Stimulated activated effector memory CD8-positive, alpha-beta T cell treated with anti-CD3 and anti-CD28 coated beads, Interleukin-12 subunit alpha, Interleukin-12 subunit beta, amount 100 ng/mL, for 72 hours (primary cell): ENCODE data around the gene FADS3.

ENCODE experiments used
- ATAC-seq: fragments of 150-1000 bp; cut with Tn5 transposase; 2 replicates; pipeline ENCODE4 v1.10.0; 2021
- DNase-seq, 2 donors: peaks; one replicate each; pipeline ENCODE4 v3.0.0; 2021 to 2022; ENCODE audit warnings: low spot score in 2 of 2
- H3K27ac Mint-ChIP-seq: one replicate; pipeline ENCODE4 v1.8.0; 2022; ENCODE audit warnings: mild to moderate bottlenecking, mixed read lengths
- H3K36me3 Mint-ChIP-seq: one replicate; pipeline ENCODE4 v1.8.0; 2022; ENCODE audit warnings: mild to moderate bottlenecking, mixed read lengths
- H3K4me1 Mint-ChIP-seq: one replicate; pipeline ENCODE4 v1.8.0; 2022; ENCODE audit warnings: mixed read lengths
- H3K4me3 Mint-ChIP-seq: one replicate; pipeline ENCODE4 v1.8.0; 2022; ENCODE audit warnings: mild to moderate bottlenecking, mixed read lengths
- H3K9me3 Mint-ChIP-seq: one replicate; pipeline ENCODE4 v1.8.0; 2022; ENCODE audit warnings: mixed read lengths

FADS3 gene

GRCh38 chr11:61918251-61918937, 27.0 kb upstream of the FADS3 start:
- Mint-ChIP-seq H3K4me1 (peaks cover 12% of the 10 kb centered on the region), H3K36me3 (no peaks in the 10 kb centered on the region), H3K4me3 (peak overlapping the region; percentile 69), H3K27ac (no peak overlapping the region), H3K9me3 (no peaks in the 10 kb centered on the region)
- DNase-seq = no peak
- no peak for ATAC-seq

DNA sequence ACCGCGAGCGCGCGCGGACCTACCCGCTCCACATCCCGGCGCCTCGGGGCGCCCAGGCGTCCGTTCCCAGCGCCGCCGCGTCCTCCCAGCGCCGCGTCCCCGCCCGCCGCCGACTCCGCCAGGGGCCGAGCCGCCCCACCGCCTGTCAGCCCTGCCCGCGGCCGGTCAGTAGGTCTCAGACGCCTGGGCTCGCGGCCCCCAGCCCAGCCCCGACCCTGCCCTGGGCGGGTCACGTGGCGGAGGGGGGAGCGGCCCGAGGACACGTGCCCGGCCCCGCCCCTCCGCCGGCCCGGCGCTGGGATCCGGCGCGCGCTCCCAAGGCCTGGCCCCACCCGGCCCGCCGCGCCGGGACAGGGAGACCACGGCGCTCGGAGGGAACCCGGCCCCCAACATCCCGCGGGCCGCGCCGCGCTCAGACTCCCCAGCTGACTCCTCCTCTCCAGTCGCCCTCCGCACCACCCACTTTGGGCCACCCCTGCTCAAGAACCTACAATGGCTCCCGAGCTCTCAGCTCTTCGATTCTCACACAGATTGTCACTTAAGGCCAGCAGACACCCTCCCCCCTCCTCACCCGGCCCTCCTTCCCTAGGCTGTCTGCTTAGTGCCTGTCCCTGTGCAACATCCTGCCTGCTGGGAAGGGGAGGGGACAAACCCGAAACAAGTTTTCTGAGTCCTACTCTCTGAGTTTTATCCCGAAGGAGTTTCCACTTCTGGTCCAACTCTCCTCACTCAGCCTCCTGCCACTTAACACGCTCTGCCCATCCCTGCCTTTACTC, 26.2 kb upstream of the FADS3 start, which contains the start of gene RAB3IL1:
Gene RAB3IL1 (minus strand): TSS at position 233 of the 776 bp plus-strand sequence. CDS start 199 bp downstream, at position 34.
- peaks cover 12% of the 10 kb centered on the region for H3K4me1 Mint-ChIP-seq
- H3K4me3 Mint-ChIP-seq = peak within 1 kb of the TSS; percentile 69
- no peak within 1 kb of the TSS for H3K27ac Mint-ChIP-seq
- no peaks in the 10 kb centered on the region for H3K9me3 Mint-ChIP-seq
- no peak for DNase-seq
- peak; percentile 3 for ATAC-seq
- no peaks in the 10 kb centered on the region for H3K36me3 Mint-ChIP-seq

- DNase-seq = no peak
- Mint-ChIP-seq H3K27ac (no peak overlapping the region), H3K36me3 (no peaks in the 10 kb centered on the region), H3K4me1 (peaks cover 12% of the 10 kb centered on the region), H3K4me3 (no peak overlapping the region), H3K9me3 (no peaks in the 10 kb centered on the region)
- ATAC-seq = no peak
These were observed 25.5 kb upstream of the FADS3 start for GRCh38 chr11:61916737-61917333.

DNA sequence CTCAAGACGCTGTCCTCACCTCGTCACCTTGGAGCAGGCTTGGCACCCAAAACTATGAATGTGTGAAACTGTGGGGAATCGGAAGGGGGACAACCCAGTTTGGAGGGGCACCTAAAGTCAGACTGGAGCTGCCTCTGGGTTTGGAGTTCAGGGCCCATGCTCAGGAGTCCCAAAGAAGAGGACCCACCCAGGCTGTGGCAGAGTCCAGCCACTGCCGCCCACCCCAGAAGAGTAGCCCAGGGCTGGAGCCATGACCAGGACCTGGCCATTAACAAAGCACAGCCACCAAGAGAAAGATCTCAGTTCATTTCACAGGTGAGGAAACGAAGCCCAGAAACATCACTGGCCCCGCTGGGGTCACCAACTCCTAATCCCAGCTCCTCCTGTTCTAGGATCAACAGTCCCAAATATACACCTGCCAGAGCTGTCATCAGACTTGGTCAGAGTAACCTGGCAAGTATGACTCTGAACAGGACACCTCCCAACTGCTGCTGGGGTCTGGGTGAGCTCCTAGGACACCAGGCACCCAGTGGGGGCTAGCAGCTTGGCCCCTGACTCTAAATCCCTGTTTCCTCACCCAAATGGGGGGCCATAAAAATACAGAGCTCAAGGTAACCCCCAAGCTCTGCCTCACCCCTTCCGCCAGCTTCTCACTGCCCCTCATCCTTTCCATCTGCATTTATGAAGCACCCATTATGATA, 23.3 kb upstream of the FADS3 start:
- Mint-ChIP-seq H3K9me3 (no peaks in the 10 kb centered on the region), H3K4me1 (peaks cover 12% of the 10 kb centered on the region), H3K36me3 (no peaks in the 10 kb centered on the region), H3K4me3 (no peak overlapping the region), H3K27ac (no peak overlapping the region)
- ATAC-seq (no peak), DNase-seq (no peak)

DNA sequence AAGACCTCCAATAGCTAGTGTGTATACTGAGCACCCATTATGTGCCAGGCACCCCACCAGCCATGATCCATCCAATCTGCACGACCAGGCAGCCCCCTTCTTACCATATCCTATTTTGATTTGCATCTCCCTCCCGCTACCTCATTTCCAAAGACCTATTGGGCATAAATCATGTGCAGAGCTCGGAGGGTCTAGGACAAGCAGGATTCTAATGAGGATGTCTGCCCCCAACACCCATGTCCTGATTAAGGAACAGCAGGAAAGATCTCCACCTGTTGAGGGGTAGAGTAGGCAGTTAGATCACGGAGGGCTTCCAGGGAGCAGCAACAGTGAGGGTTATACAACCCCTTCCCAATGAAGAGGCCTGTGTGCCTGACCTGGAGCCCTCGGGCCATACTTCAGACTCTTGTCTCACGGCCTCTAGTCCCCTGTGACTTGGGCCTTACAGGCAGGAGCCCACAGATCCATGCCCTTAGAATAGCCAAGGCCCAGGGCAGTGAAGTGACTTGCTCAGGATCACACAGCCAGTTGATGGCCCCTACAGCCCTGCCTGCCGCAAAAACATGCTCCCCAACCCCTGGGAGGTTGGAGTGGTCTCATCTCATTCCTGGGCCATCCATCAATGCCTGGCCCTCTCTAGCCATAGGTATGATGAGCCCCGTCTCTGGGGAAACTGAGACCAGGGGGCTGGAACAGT, 22.5 kb upstream of the FADS3 start:
- no peak for ATAC-seq
- DNase-seq = no peak
- H3K4me3 Mint-ChIP-seq = no peak overlapping the region
- H3K9me3 Mint-ChIP-seq = no peaks in the 10 kb centered on the region
- peaks cover 12% of the 10 kb centered on the region for H3K4me1 Mint-ChIP-seq
- no peak overlapping the region for H3K27ac Mint-ChIP-seq
- H3K36me3 Mint-ChIP-seq = no peaks in the 10 kb centered on the region

- Mint-ChIP-seq H3K9me3 (no peaks in the 10 kb centered on the region), H3K27ac (no peak overlapping the region), H3K4me1 (peaks cover 8% of the 10 kb centered on the region), H3K36me3 (no peaks in the 10 kb centered on the region), H3K4me3 (no peak overlapping the region)
- no peak for DNase-seq
- ATAC-seq = no peak
These were observed 21.8 kb upstream of the FADS3 start for GRCh38 chr11:61912991-61913698.

DNA sequence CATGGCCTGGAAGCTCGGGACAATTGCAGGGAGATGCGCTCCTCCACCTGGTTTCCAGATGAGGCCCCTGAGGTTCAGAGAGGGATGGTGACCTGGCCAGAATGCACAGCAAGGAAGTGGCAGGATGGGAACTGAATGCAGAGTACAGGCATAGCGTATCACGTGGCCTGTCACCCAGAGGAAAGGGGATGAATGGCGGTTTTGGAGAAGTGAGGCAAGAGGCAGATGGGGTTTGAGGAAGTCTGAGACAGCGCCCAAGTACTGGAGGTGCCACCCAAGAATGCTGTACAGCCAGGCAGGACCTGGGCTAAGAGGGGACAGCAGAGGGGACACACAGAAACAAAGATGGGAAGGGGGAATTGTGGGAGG, 21.2 kb upstream of the FADS3 start:
- no peak overlapping the region for H3K4me3 Mint-ChIP-seq
- H3K27ac Mint-ChIP-seq = no peak overlapping the region
- no peak for DNase-seq
- H3K9me3 Mint-ChIP-seq = no peaks in the 10 kb centered on the region
- peaks cover 2% of the 10 kb centered on the region for H3K4me1 Mint-ChIP-seq
- no peaks in the 10 kb centered on the region for H3K36me3 Mint-ChIP-seq
- no peak for ATAC-seq

- Mint-ChIP-seq H3K9me3 (no peaks in the 10 kb centered on the region), H3K4me3 (no peak overlapping the region), H3K27ac (no peak overlapping the region), H3K36me3 (no peaks in the 10 kb centered on the region), H3K4me1 (no peaks in the 10 kb centered on the region)
- ATAC-seq (no peak), DNase-seq (no peak)
These were observed 20.6 kb upstream of the FADS3 start for GRCh38 chr11:61911701-61912529.

GRCh38 chr11:61911128-61911700, 19.9 kb upstream of the FADS3 start:
- DNase-seq (no peak), ATAC-seq (no peak)
- no peaks in the 10 kb centered on the region for H3K9me3 Mint-ChIP-seq
- H3K27ac Mint-ChIP-seq = no peak overlapping the region
- no peak overlapping the region for H3K4me3 Mint-ChIP-seq
- no peaks in the 10 kb centered on the region for H3K4me1 Mint-ChIP-seq
- H3K36me3 Mint-ChIP-seq = no peaks in the 10 kb centered on the region

DNA sequence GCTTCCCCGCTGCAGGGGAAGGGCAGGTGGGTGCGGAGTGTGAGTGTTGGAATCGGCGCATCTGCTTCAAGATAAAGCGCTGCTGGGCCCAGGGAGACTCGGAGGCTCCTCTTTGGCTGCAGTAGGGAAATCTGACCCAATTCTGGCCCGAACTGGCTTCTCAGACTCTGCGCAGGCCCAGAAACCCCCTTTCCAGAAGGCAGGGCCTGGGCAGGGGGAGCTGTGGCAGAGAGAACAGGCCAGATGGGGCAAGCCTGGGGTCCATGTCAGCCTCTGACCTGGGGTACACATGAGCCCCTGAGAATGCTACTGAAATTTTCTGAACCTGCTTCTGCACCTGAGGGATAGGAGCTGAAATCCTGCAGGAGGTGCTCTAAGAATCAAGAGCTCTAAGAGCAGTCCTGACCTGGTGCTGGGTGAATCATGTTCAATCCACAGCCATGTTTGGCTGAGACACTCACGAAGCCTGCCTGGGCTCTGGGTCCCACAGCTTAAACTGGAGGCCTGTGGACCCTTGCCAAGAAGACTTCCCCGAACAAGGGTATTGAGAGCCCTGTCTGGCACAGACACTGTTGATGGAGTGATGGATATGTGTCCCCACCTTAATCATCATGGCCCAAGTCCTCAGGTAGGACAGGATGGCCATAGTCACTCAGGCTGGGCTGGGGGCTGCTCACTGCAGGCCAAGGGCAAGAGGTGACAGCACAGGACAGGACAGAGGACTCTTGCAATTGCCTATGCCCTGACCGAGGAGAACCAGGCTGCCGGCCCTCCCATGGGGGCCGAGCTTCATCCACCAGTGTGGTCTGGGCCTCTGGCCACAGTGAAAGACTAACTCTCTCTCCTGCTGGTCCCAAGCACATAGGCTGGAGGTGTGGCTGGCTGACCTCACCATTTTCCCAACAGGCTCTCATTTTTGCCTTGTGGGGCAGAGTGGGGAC, 19.1 kb upstream of the FADS3 start:
- Mint-ChIP-seq H3K4me1 (no peaks in the 10 kb centered on the region), H3K4me3 (no peak overlapping the region), H3K9me3 (no peaks in the 10 kb centered on the region), H3K27ac (no peak overlapping the region), H3K36me3 (no peaks in the 10 kb centered on the region)
- DNase-seq = no peak
- no peak for ATAC-seq

GRCh38 chr11:61908730-61909316, 17.5 kb upstream of the FADS3 start:
- H3K36me3 Mint-ChIP-seq = no peaks in the 10 kb centered on the region
- no peaks in the 10 kb centered on the region for H3K9me3 Mint-ChIP-seq
- H3K27ac Mint-ChIP-seq = no peak overlapping the region
- H3K4me1 Mint-ChIP-seq = no peaks in the 10 kb centered on the region
- DNase-seq (no peak), ATAC-seq (no peak)
- H3K4me3 Mint-ChIP-seq = no peak overlapping the region

- no peak for ATAC-seq
- DNase-seq = no peak
- H3K27ac Mint-ChIP-seq = no peak overlapping the region
- no peaks in the 10 kb centered on the region for H3K36me3 Mint-ChIP-seq
- H3K4me3 Mint-ChIP-seq = no peak overlapping the region
- H3K9me3 Mint-ChIP-seq = no peaks in the 10 kb centered on the region
- H3K4me1 Mint-ChIP-seq = no peaks in the 10 kb centered on the region
These were observed 16.8 kb upstream of the FADS3 start for GRCh38 chr11:61907871-61908729.
